Thoracic aorta (tissue), 2 donors: ENCODE results near the gene PPIF. TPM values are rescaled to one million over a fixed set of nuclear protein-coding genes. Genes with fewer than 3 reads are reported as not detected.

ENCODE experiments used
- ATAC-seq: fragments of 150-250 bp; one replicate; pipeline ENCODE4 v1.8.0; 2017; ENCODE audit warnings: low read depth; ENCODE audit not compliant: insufficient number of reproducible peaks, low FRiP score
- DNase-seq: peaks from one replicate; pipeline ENCODE4 v3.0.0-alpha.2; 2020; ENCODE audit warnings: low spot score
- H3K27ac ChIP-seq, 2 donors: fragments of 200-600 bp; sonication (generic); 1 replicate in 1 of 2; 2 replicates in 1 of 2; pipeline ENCODE4 v1.5.1; 2016; ENCODE audit warnings: mild to moderate bottlenecking in 2 of 2, moderate library complexity in 2 of 2
- H3K27me3 ChIP-seq: fragments of 200-600 bp; sonication (generic); replicated peaks from 2 replicates; pipeline ENCODE4 v1.6.0; 2016; ENCODE audit warnings: mild to moderate bottlenecking; ENCODE audit not compliant: insufficient read depth
- H3K36me3 ChIP-seq: fragments of 200-600 bp; sonication (generic); one replicate; pipeline ENCODE4 v1.5.1; 2016
- H3K4me1 ChIP-seq, 2 donors: fragments of 200-600 bp; sonication (generic); 1 replicate in 1 of 2; 2 replicates in 1 of 2; pipeline versions ENCODE4 v1.5.1 to v1.6.0; 2016; ENCODE audit warnings: low read depth in 2 of 2, mild to moderate bottlenecking in 1 of 2; ENCODE audit not compliant: control insufficient read depth in 1 of 2
- H3K4me3 ChIP-seq: fragments of 200-600 bp; sonication (generic); 2 replicates; pipeline ENCODE4 v1.5.1; 2016; ENCODE audit warnings: mild to moderate bottlenecking
- H3K9me3 ChIP-seq: fragments of 200-600 bp; sonication (generic); 2 replicates; pipeline ENCODE4 v1.5.1; 2016
- total RNA-seq, 2 donors: library from RNA; depleted of rRNA; stranded (reverse); fragments of >200 nt; gene quantifications; one replicate each; pipeline versions ENCODE4 v1.1.0 to v1.2.3, GENCODE V29; 2016
- TF ChIP-seq, protein P1 (sequence below): fragments of 200-600 bp; sonication (generic); IDR thresholded peaks from one replicate; pipeline ENCODE4 v1.5.1; 2019; ENCODE audit warnings: antibody characterized with exemption

Gene PPIF
- total RNA-seq, 2 donors from 2014 or later: 5.7 to 44.2 TPM

DNA sequence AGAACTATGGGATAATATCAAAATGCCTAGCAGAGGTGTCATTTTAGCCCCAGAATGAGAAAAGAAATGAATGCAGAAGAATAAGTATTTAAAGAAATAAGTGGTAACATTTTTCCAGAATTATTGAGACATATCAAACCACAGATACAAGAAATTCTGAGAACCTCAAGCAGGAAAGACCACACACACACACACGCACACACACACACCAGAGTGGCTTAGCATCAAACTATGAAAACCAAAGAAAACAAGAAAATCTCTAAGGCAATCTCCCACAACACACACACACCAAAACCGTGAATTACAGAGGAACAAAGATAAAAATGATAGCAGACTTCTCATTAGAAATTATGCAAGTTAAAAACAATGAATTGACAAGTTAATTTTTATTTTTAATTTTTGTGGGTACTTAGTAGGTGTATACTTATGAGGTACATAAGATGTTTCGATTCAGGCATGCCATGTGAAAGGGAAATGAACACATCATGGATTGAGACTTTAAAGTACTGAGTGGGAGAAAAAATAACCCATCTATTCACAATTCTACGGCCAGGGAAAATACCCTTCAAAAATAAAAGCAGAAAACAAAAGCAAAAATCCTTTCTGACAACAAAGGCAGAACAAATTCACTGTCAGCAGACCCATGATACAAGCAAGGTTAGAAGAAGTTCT lies 14.6 kb downstream of the PPIF start:
- DNase-seq (no peak), ATAC-seq (no peak)
- H3K4me1 ChIP-seq: no peaks in the 10 kb centered on the region
- TF ChIP-seq, protein P1, sequence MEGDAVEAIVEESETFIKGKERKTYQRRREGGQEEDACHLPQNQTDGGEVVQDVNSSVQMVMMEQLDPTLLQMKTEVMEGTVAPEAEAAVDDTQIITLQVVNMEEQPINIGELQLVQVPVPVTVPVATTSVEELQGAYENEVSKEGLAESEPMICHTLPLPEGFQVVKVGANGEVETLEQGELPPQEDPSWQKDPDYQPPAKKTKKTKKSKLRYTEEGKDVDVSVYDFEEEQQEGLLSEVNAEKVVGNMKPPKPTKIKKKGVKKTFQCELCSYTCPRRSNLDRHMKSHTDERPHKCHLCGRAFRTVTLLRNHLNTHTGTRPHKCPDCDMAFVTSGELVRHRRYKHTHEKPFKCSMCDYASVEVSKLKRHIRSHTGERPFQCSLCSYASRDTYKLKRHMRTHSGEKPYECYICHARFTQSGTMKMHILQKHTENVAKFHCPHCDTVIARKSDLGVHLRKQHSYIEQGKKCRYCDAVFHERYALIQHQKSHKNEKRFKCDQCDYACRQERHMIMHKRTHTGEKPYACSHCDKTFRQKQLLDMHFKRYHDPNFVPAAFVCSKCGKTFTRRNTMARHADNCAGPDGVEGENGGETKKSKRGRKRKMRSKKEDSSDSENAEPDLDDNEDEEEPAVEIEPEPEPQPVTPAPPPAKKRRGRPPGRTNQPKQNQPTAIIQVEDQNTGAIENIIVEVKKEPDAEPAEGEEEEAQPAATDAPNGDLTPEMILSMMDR: no peak
- H3K27ac ChIP-seq: no peak overlapping the region
- H3K9me3 ChIP-seq: peaks cover 3% of the 10 kb centered on the region
- H3K36me3 ChIP-seq: no peaks in the 10 kb centered on the region
- no peaks in the 10 kb centered on the region for H3K27me3 ChIP-seq
- no peak overlapping the region for H3K4me3 ChIP-seq

DNA sequence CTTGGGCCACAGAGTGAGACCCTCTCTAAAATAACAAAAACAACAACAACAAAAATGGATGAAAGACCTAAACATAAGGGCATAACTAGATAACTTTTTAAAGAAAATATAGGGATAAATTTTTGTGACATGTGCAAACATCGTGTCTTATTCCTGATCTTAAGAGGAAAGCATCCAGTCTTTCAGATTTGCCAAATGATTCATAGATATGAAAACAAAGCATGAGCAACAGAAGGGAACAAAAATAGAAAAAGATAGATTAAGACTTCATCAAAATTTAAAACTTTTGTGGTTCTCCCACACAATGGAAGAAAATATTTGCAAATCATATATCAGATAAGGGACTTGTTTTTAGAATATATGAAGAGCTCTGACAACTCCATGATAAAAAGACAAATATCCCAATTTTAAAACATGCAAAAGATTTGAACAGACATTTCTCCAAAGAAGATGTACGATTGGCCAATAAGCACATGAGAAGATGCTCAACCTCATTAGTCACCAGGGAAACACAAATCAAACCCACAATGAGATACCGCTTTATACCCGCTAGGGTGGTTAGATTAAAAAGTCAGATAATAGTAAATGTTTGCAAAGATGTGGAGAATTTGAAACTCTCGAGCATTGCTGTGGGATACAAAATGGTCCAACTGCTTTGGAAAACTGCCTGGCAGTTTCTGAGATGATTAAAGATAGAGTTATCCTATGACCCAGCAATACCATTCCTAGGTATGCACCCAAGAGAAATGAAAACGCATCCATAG lies 20.3 kb downstream of the PPIF start:
- ATAC-seq: no peak
- no peak for DNase-seq
- Histone ChIP-seq H3K4me1 (peaks cover 0 to 7% of the 10 kb centered on the region in 2 donors), H3K27ac (no peak overlapping the region), H3K27me3 (no peaks in the 10 kb centered on the region), H3K4me3 (no peak overlapping the region), H3K36me3 (no peaks in the 10 kb centered on the region), H3K9me3 (peaks cover 6% of the 10 kb centered on the region)
- TF ChIP-seq, protein P1: no peak

DNA sequence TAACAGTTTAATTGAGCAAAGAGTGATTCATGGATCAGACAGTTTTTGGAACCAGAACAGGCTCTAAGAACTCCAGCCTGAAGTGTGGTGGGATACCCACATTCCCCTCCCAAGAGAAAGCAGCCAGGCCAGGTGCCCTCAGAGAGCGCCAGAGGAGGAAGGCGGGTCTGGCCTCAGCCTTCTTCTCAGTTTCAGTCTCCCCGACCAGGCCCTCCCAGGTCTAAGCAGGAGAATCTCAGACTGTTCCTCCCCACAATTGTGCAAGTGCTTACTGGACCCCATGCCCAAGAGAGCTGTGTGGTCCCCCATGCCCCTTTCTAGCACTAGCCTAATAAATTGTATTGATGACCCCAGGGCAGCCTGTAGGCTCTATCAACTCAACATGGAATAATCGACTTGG lies 25.6 kb downstream of the PPIF start:
- Histone ChIP-seq H3K4me3 (no peak overlapping the region), H3K9me3 (peaks cover 3% of the 10 kb centered on the region), H3K4me1 (peaks cover 2 to 5% of the 10 kb centered on the region in 2 donors), H3K27ac (no peak overlapping the region), H3K36me3 (no peaks in the 10 kb centered on the region), H3K27me3 (no peaks in the 10 kb centered on the region)
- TF ChIP-seq, protein P1: no peak
- ATAC-seq: no peak
- DNase-seq: no peak

DNA sequence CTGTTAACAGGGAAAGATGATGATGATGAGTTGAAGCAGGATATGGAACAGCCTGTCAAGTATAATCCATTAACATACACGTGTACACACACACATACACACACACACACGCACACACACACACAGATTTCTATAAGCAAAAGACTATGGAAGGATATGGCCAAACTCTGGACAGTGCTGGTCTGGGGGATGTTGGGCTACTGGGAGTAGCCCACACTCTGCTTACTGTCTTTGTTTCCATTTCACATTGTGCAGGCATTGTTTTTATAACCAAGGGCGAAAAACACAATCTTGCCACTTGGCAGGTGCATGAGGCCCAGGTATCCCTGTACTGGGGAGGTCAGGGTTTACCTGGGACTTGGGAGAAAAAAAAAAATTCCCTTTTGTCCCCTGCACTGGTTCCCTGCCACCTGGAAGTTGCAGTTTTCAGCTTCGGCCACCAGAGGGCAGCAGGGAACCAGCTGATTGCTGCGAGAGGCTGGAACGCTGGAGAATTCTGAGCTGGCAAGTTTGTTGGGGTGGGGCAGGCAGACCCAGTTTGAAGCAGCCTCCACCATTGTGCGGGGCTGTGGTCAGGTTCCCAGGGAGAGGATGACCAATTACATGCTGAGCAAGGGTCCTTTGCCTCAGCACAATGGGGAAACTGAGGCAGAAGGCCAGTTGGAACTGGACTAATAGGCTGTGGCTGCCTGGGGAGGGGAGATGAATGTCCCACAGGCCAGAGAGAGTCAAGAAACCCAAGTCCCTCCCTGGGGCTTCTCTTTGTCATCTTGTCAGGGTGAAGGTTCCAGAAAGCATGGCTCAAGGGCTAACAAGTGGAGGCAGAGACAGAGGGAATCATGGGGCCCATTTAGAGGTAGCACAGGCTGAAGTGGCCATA lies 27.3 kb downstream of the PPIF start:
- no peak for ATAC-seq
- no peak overlapping the region for H3K27ac ChIP-seq
- DNase-seq: no peak

More for the DNA sequence above, 27.3 kb downstream of the PPIF start:
- peaks cover 8 to 13% of the 10 kb centered on the region in 2 donors for H3K4me1 ChIP-seq
- TF ChIP-seq, protein P1: peak; percentile 98
- H3K27me3 ChIP-seq: no peaks in the 10 kb centered on the region
- peaks cover 3% of the 10 kb centered on the region for H3K9me3 ChIP-seq
- no peak overlapping the region for H3K4me3 ChIP-seq
- no peaks in the 10 kb centered on the region for H3K36me3 ChIP-seq
